Measurements from ENCODE around the gene WFDC11.
A peak's percentile ranks its signal among the peaks of the same experiment; 100 is the strongest.

Gene WFDC11

GRCh38 chr20:45629496-45630100, 40.4 kb downstream of the WFDC11 start, which contains the start of gene WFDC10A:
WFDC10A (plus strand) TSS chr20:45629739; CDS start chr20:45629814, 75 bp downstream.
- Histone ChIP-seq H2AFZ (ENCODE audit: low read depth, low read length) (peak within 1 kb of the TSS; percentile 55; the same call in 1 of the 2 replicates), H4K20me1 (ENCODE audit: insufficient read depth, low read length) (no peaks in the 10 kb centered on the region), H3K4me3 (ENCODE audit: low read length) (no peak within 1 kb of the TSS), H3K4me1 (ENCODE audit: low read length) (no peaks in the 10 kb centered on the region), H3K79me2 (ENCODE audit: low read length) (no peaks in the 10 kb centered on the region), H3K9ac (ENCODE audit: low read length) (no peak within 1 kb of the TSS), H3K9me3 (ENCODE audit: insufficient read depth, low read length) (no peaks in the 10 kb centered on the region), H3K4me2 (ENCODE audit: low read length) (peak within 1 kb of the TSS; percentile 46; the same call in 1 of the 2 replicates), H3K27me3 (ENCODE audit: low read depth, low read length) (peaks cover 45% of the 10 kb centered on the region), H3K36me3 (replicated peaks; ENCODE audit: low read depth, low read length) (no peaks in the 10 kb centered on the region), H3K27ac (ENCODE audit: low read length) (no peak within 1 kb of the TSS)
- TF ChIP-seq CTCF (IDR thresholded peaks at IDR 0.05; ENCODE audit: low read depth, low read length) (peak; percentile 77), EZH2phosphoT487 (IDR thresholded peaks at IDR 0.05; ENCODE audit: low read depth) (no peak)

- no peak for TF ChIP-seq CTCF (IDR thresholded peaks at IDR 0.05; ENCODE audit: low read depth, low read length)
- no peak for TF ChIP-seq EZH2phosphoT487 (IDR thresholded peaks at IDR 0.05; ENCODE audit: low read depth)
- no peak overlapping the region for H3K9ac ChIP-seq (ENCODE audit: low read length)
- no peak overlapping the region for H2AFZ ChIP-seq (ENCODE audit: low read depth, low read length)
- no peak overlapping the region for H3K27ac ChIP-seq (ENCODE audit: low read length)
- H3K9me3 ChIP-seq (ENCODE audit: insufficient read depth, low read length) = no peaks in the 10 kb centered on the region
- no peaks in the 10 kb centered on the region for H3K4me1 ChIP-seq (ENCODE audit: low read length)
- H3K4me2 ChIP-seq (ENCODE audit: low read length) = no peak overlapping the region
- H3K27me3 ChIP-seq (ENCODE audit: low read depth, low read length) = peaks cover 30% of the 10 kb centered on the region
- no peaks in the 10 kb centered on the region for H3K79me2 ChIP-seq (ENCODE audit: low read length)
- no peaks in the 10 kb centered on the region for H4K20me1 ChIP-seq (ENCODE audit: insufficient read depth, low read length)
- no peaks in the 10 kb centered on the region for H3K36me3 ChIP-seq (replicated peaks; ENCODE audit: low read depth, low read length)
- no peak overlapping the region for H3K4me3 ChIP-seq (ENCODE audit: low read length)
Observed at GRCh38 chr20:45626540-45626939, 43.5 kb downstream of the WFDC11 start.

GRCh38 chr20:45621593-45621992, 48.4 kb downstream of the WFDC11 start:
- no peak overlapping the region for H2AFZ ChIP-seq (ENCODE audit: low read depth, low read length)
- no peak overlapping the region for H3K4me3 ChIP-seq (ENCODE audit: low read length)
- no peaks in the 10 kb centered on the region for H4K20me1 ChIP-seq (ENCODE audit: insufficient read depth, low read length)
- no peaks in the 10 kb centered on the region for H3K9me3 ChIP-seq (ENCODE audit: insufficient read depth, low read length)
- H3K27ac ChIP-seq (ENCODE audit: low read length) = no peak overlapping the region
- no peaks in the 10 kb centered on the region for H3K36me3 ChIP-seq (replicated peaks; ENCODE audit: low read depth, low read length)
- no peaks in the 10 kb centered on the region for H3K4me1 ChIP-seq (ENCODE audit: low read length)
- H3K9ac ChIP-seq (ENCODE audit: low read length) = no peak overlapping the region
- H3K79me2 ChIP-seq (ENCODE audit: low read length) = no peaks in the 10 kb centered on the region
- peaks cover 12% of the 10 kb centered on the region; the same call in 1 of the 2 replicates for H3K27me3 ChIP-seq (ENCODE audit: low read depth, low read length)
- TF ChIP-seq CTCF (IDR thresholded peaks at IDR 0.05; ENCODE audit: low read depth, low read length) = no peak
- no peak for TF ChIP-seq EZH2phosphoT487 (IDR thresholded peaks at IDR 0.05; ENCODE audit: low read depth)
- no peak overlapping the region for H3K4me2 ChIP-seq (ENCODE audit: low read length)

GRCh38 chr20:45617591-45617990, 52.4 kb downstream of the WFDC11 start:
- no peaks in the 10 kb centered on the region for H3K4me1 ChIP-seq (ENCODE audit: low read length)
- no peaks in the 10 kb centered on the region for H3K36me3 ChIP-seq (replicated peaks; ENCODE audit: low read depth, low read length)
- H3K27me3 ChIP-seq (ENCODE audit: low read depth, low read length) = peaks cover 45% of the 10 kb centered on the region
- H3K4me3 ChIP-seq (ENCODE audit: low read length) = no peak overlapping the region
- H3K79me2 ChIP-seq (ENCODE audit: low read length) = no peaks in the 10 kb centered on the region
- no peak overlapping the region for H3K9ac ChIP-seq (ENCODE audit: low read length)
- no peak overlapping the region for H3K4me2 ChIP-seq (ENCODE audit: low read length)
- H3K27ac ChIP-seq (ENCODE audit: low read length) = no peak overlapping the region
- no peaks in the 10 kb centered on the region for H4K20me1 ChIP-seq (ENCODE audit: insufficient read depth, low read length)
- no peaks in the 10 kb centered on the region for H3K9me3 ChIP-seq (ENCODE audit: insufficient read depth, low read length)
- H2AFZ ChIP-seq (ENCODE audit: low read depth, low read length) = no peak overlapping the region
- TF ChIP-seq CTCF (IDR thresholded peaks at IDR 0.05; ENCODE audit: low read depth, low read length) (no peak), EZH2phosphoT487 (IDR thresholded peaks at IDR 0.05; ENCODE audit: low read depth) (no peak)
